Activated CD4-positive, alpha-beta T cell treated with anti-CD3 and anti-CD28 coated beads for 4 hours (primary cell): Measurements from ENCODE around the gene ZNF207.
A peak's percentile ranks its signal among the peaks of the same experiment; 100 is the strongest.
"Not testable (repeated sequence)": the region's sequence is repeated elsewhere in the genome, so short reads cannot be mapped to it uniquely, and the experiment has no call there.

Experiments
- DNase-seq, 2 donors: peaks; one replicate each; pipeline ENCODE4 v3.0.0-alpha.2; 2020

Gene ZNF207

GRCh38 chr17:32335687-32336086 is 14.3 kb upstream of the ZNF207 start:
- DNase-seq = no peak

GRCh38 chr17:32341141-32341856 is 8.7 kb upstream of the ZNF207 start:
- DNase-seq = peak; percentile 39 to 42

GRCh38 chr17:32341857-32342602 is 7.9 kb upstream of the ZNF207 start, which contains the start of gene C17orf75:
Gene C17orf75 (minus strand): TSS chr17:32342173. CDS start chr17:32342139, 34 bp downstream.
- peak; percentile 76 to 77 for DNase-seq

GRCh38 chr17:32342603-32343325 is 7.2 kb upstream of the ZNF207 start:
- DNase-seq = no peak

- no peak for DNase-seq
These were observed 3.9 kb upstream of the ZNF207 start for GRCh38 chr17:32345951-32346600.

- DNase-seq = no peak
These were observed 1.5 kb upstream of the ZNF207 start for GRCh38 chr17:32348483-32348800.

- peak; percentile 7 to 13 for DNase-seq
These were observed 479 bp upstream of the ZNF207 start for GRCh38 chr17:32349503-32349853.

GRCh38 chr17:32350666-32351418 is 885 bp downstream of the ZNF207 start:
- peak; percentile 23 to 29 for DNase-seq

- DNase-seq = not testable (repeated sequence)
These were observed 2.8 kb downstream of the ZNF207 start for GRCh38 chr17:32352734-32353133.

GRCh38 chr17:32355649-32356377 is 5.9 kb downstream of the ZNF207 start:
- DNase-seq = no peak

GRCh38 chr17:32356378-32356743 is 6.4 kb downstream of the ZNF207 start:
- DNase-seq = no peak

GRCh38 chr17:32356750-32357149 is 6.8 kb downstream of the ZNF207 start:
- DNase-seq = no peak

GRCh38 chr17:32357615-32358014 is 7.7 kb downstream of the ZNF207 start:
- DNase-seq = no peak

GRCh38 chr17:32361270-32361669 is 11.3 kb downstream of the ZNF207 start:
- DNase-seq = no peak

- DNase-seq = no peak
These were observed 20.5 kb downstream of the ZNF207 start for GRCh38 chr17:32370426-32370825.

- no peak for DNase-seq
These were observed 32.7 kb downstream of the ZNF207 start for GRCh38 chr17:32382526-32383223.

GRCh38 chr17:32383926-32384434 is 34.0 kb downstream of the ZNF207 start:
- no peak for DNase-seq

- DNase-seq = no peak
These were observed 35.2 kb downstream of the ZNF207 start for GRCh38 chr17:32385121-32385520.

- no peak for DNase-seq
These were observed 36.0 kb downstream of the ZNF207 start for GRCh38 chr17:32385971-32386370.

- no peak for DNase-seq
These were observed 36.9 kb downstream of the ZNF207 start for GRCh38 chr17:32386844-32387243.

- not testable (repeated sequence) for DNase-seq
These were observed 38.2 kb downstream of the ZNF207 start for GRCh38 chr17:32388128-32388527.
